WTC11 (cell line): ENCODE data around the gene DIDO1. TPM values are rescaled to one million over a fixed set of nuclear protein-coding genes. Genes with fewer than 3 reads are reported as not detected.

Experiments
- ATAC-seq: fragments of 200-7000 bp; cut with Tn5 transposase; 2 replicates; pipeline ENCODE4 v1.10.0; 2021; ENCODE audit warnings: mild to moderate bottlenecking, moderate library complexity
- CTCF ChIA-PET: fragments of 300-600 bp; sonication (Branson Sonifier 250); formaldehyde crosslinking; loops from one replicate; lab custom pipeline; 2021; ENCODE audit warnings: antibody characterized with exemption; lab: Charles Lee
- POLR2A ChIA-PET: fragments of 350-600 bp; sonication (Branson Sonifier 250); formaldehyde crosslinking; loops from one replicate; lab custom pipeline; 2021; ENCODE audit warnings: antibody characterized with exemption; lab: Charles Lee
- DNase-seq: peaks from one replicate; pipeline ENCODE4 v3.0.0; 2021; ENCODE audit warnings: low spot score
- H3K27ac Mint-ChIP-seq: 2 replicates; pipeline ENCODE4 v1.8.0; 2021; ENCODE audit warnings: mixed read lengths
- H3K27me3 Mint-ChIP-seq: 2 replicates; pipeline ENCODE4 v1.8.0; 2021; ENCODE audit warnings: low read depth, mild to moderate bottlenecking, moderate library complexity, mixed read lengths
- H3K36me3 Mint-ChIP-seq: 2 replicates; pipeline ENCODE4 v1.8.0; 2021; ENCODE audit warnings: mixed read lengths
- H3K4me1 Mint-ChIP-seq: 2 replicates; pipeline ENCODE4 v1.8.0; 2022; ENCODE audit warnings: mixed read lengths
- H3K4me3 Mint-ChIP-seq: 2 replicates; pipeline ENCODE4 v1.8.0; 2021; ENCODE audit warnings: mild to moderate bottlenecking, moderate library complexity, mixed read lengths
- H3K9me3 Mint-ChIP-seq: 2 replicates; pipeline ENCODE4 v1.8.0; 2021; ENCODE audit warnings: mixed read lengths
- AFF4 ChIP-seq: sonication (generic); formaldehyde crosslinking; IDR thresholded peaks from 2 replicates; pipeline ENCODE4 v1.8.1; 2023; ENCODE audit warnings: mild to moderate bottlenecking, missing genetic modification reagents, borderline replicate concordance
- ARID4B ChIP-seq: sonication (generic); formaldehyde crosslinking; IDR thresholded peaks from 2 replicates; pipeline ENCODE4 v1.8.0; 2023; ENCODE audit warnings: missing genetic modification reagents, mild to moderate bottlenecking, borderline replicate concordance
- CREB1 ChIP-seq: sonication (generic); formaldehyde crosslinking; IDR thresholded peaks from 2 replicates; pipeline ENCODE4 v1.8.0; 2023; ENCODE audit warnings: mild to moderate bottlenecking, missing genetic modification reagents
- ELF4 ChIP-seq: sonication (generic); formaldehyde crosslinking; IDR thresholded peaks from 2 replicates; pipeline ENCODE4 v1.8.1; 2022; ENCODE audit warnings: low read depth, mild to moderate bottlenecking, moderate library complexity, missing genetic modification reagents
- EMX1 ChIP-seq: fragments of 250-450 bp; sonication (Bioruptor Pico); IDR thresholded peaks from 2 replicates; pipeline ENCODE4 v1.8.0; 2021; ENCODE audit warnings: mild to moderate bottlenecking
- ETV6 ChIP-seq: sonication (generic); formaldehyde crosslinking; IDR thresholded peaks from 2 replicates; pipeline ENCODE4 v1.8.1; 2022; ENCODE audit warnings: mild to moderate bottlenecking, missing genetic modification reagents
- GABPB1 ChIP-seq: sonication (generic); formaldehyde crosslinking; IDR thresholded peaks from 2 replicates; pipeline ENCODE4 v1.8.1; 2023; ENCODE audit warnings: mild to moderate bottlenecking, missing genetic modification reagents
- GRHL2 ChIP-seq: fragments of 250-450 bp; sonication (Bioruptor Pico); IDR thresholded peaks from 2 replicates; pipeline ENCODE4 v1.8.0; 2022; ENCODE audit warnings: mild to moderate bottlenecking, moderate library complexity; ENCODE audit not compliant: insufficient replicate concordance, severe bottlenecking
- IRF1 ChIP-seq: sonication (generic); formaldehyde crosslinking; IDR thresholded peaks from 2 replicates; pipeline ENCODE4 v1.8.0; 2023; ENCODE audit warnings: missing genetic modification reagents
- KAT7 ChIP-seq: sonication (generic); formaldehyde crosslinking; IDR thresholded peaks from 2 replicates; pipeline ENCODE4 v1.8.1; 2023; ENCODE audit warnings: missing genetic modification reagents, mild to moderate bottlenecking, borderline replicate concordance
- MXD4 ChIP-seq: fragments of 250-450 bp; sonication (Bioruptor Pico); IDR thresholded peaks from 2 replicates; pipeline ENCODE4 v1.8.0; 2021; ENCODE audit warnings: mild to moderate bottlenecking, moderate library complexity, borderline replicate concordance
- MYBL2 ChIP-seq: sonication (generic); formaldehyde crosslinking; IDR thresholded peaks from 2 replicates; pipeline ENCODE4 v1.8.1; 2023; ENCODE audit warnings: mild to moderate bottlenecking, moderate library complexity, missing genetic modification reagents
- NFE2L1 ChIP-seq: sonication (generic); formaldehyde crosslinking; IDR thresholded peaks from 2 replicates; pipeline ENCODE4 v1.8.1; 2023; ENCODE audit warnings: missing genetic modification reagents
- NFYB ChIP-seq: sonication (generic); formaldehyde crosslinking; conservative IDR thresholded peaks from 2 replicates; pipeline ENCODE4 v1.8.0; 2022; ENCODE audit warnings: low read depth, missing genetic modification reagents
- NR2C2 ChIP-seq: sonication (generic); formaldehyde crosslinking; IDR thresholded peaks from 2 replicates; pipeline ENCODE4 v1.8.0; 2022; ENCODE audit warnings: mild to moderate bottlenecking, missing genetic modification reagents
- PRDM15 ChIP-seq: sonication (generic); formaldehyde crosslinking; IDR thresholded peaks from 2 replicates; pipeline ENCODE4 v1.8.0; 2022; ENCODE audit warnings: missing genetic modification reagents
- USF2 ChIP-seq: sonication (generic); formaldehyde crosslinking; IDR thresholded peaks from 2 replicates; pipeline ENCODE4 v1.8.1; 2023; ENCODE audit warnings: mild to moderate bottlenecking, missing genetic modification reagents, moderate library complexity
- ZNF121 ChIP-seq: sonication (generic); formaldehyde crosslinking; IDR thresholded peaks from 2 replicates; pipeline ENCODE4 v1.8.0; 2023; ENCODE audit warnings: missing genetic modification reagents
- ZSCAN18 ChIP-seq: fragments of 250-450 bp; sonication (Bioruptor Pico); IDR thresholded peaks from 2 replicates; pipeline ENCODE4 v2.1.2; 2022; ENCODE audit warnings: mild to moderate bottlenecking, moderate library complexity
- total RNA-seq: library from RNA; stranded (reverse); gene quantifications from 3 replicates; pipeline ENCODE4 v1.2.3, GENCODE V29; 2021
- TF ChIP-seq, protein P1 (sequence below): fragments of 200-600 bp; IDR thresholded peaks from 2 replicates; pipeline ENCODE4 v1.8.0; 2022; ENCODE audit warnings: antibody characterized with exemption

DIDO1 gene
- total RNA-seq, 1 experiment from 2014 or later: 87.3 TPM

DNA sequence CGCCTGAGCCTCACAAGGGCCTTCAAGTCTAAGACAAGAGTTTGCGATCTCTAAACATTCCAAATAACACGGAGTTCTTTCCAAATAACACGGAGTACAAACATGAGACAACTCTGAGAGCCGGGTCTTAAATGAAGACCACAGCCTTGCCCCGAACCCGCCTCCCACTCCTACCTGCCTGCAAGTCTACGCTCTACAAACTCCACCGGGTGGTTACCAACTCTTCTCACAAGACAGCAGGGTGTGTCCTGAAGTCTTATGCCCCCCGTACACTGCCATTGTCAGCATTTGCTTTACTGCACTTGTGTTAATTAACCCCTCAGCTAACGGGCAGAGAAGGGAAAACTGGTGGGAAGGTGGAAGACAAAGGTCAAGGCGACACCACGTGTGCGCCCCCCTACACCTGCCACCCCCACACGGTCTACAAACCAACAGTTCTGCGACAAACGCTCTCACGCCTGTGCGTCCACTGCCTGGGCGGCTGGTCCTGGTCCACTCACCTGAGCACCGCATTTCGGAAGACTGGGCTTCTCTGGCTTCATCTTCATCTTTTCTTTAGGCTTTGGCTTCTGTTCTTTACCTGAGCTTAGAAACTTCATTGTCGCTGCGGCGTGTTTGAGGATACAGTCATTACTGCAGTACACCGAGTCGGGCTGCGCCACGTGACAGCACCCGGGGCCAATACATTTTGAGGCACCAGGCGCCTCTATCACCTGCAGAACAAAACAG, 19.5 kb downstream of the DIDO1 start:
- H3K27me3 Mint-ChIP-seq: no peaks in the 10 kb centered on the region
- H3K9me3 Mint-ChIP-seq: no peaks in the 10 kb centered on the region
- peaks cover 8% of the 10 kb centered on the region for H3K4me1 Mint-ChIP-seq
- no peak overlapping the region for H3K4me3 Mint-ChIP-seq
- CTCF ChIA-PET: interaction anchor here (0.6 to 1.9 kb wide), 20 partner anchors 9 to 129 kb away, joined by 3 to 24 read pairs (median 6); partner anchors contain the start of genes BHLHE23, DIDO1, GID8 and TCFL5
- peaks cover 97% of the 10 kb centered on the region for H3K36me3 Mint-ChIP-seq
- DNase-seq: no peak
- POLR2A ChIA-PET: interaction anchor here (0.6 to 1.5 kb wide), 2 partner anchors 31 to 34 kb away, joined by 6 to 7 read pairs; partner anchors contain the start of gene GID8
- no peak for ATAC-seq
- TF ChIP-seq CREB1 (CRISPR knock-in tag): no peak
- no peak for TF ChIP-seq EMX1 (CRISPR knock-in tag)
- no peak for TF ChIP-seq NFYB (CRISPR knock-in tag)
- no peak for TF ChIP-seq IRF1 (CRISPR knock-in tag)
- TF ChIP-seq ETV6 (CRISPR knock-in tag): no peak
- no peak for TF ChIP-seq NFE2L1 (CRISPR knock-in tag)
- no peak for TF ChIP-seq ELF4 (CRISPR knock-in tag)
- no peak for TF ChIP-seq ZNF121 (CRISPR knock-in tag)
- TF ChIP-seq USF2: no peak
- no peak for TF ChIP-seq MXD4 (CRISPR knock-in tag)
- TF ChIP-seq ZSCAN18 (CRISPR knock-in tag): no peak
- TF ChIP-seq GRHL2 (CRISPR knock-in tag): no peak
- TF ChIP-seq KAT7 (CRISPR knock-in tag): no peak
- no peak for TF ChIP-seq AFF4
- no peak for TF ChIP-seq ARID4B
- no peak for TF ChIP-seq PRDM15 (CRISPR knock-in tag)
- TF ChIP-seq, protein P1, sequence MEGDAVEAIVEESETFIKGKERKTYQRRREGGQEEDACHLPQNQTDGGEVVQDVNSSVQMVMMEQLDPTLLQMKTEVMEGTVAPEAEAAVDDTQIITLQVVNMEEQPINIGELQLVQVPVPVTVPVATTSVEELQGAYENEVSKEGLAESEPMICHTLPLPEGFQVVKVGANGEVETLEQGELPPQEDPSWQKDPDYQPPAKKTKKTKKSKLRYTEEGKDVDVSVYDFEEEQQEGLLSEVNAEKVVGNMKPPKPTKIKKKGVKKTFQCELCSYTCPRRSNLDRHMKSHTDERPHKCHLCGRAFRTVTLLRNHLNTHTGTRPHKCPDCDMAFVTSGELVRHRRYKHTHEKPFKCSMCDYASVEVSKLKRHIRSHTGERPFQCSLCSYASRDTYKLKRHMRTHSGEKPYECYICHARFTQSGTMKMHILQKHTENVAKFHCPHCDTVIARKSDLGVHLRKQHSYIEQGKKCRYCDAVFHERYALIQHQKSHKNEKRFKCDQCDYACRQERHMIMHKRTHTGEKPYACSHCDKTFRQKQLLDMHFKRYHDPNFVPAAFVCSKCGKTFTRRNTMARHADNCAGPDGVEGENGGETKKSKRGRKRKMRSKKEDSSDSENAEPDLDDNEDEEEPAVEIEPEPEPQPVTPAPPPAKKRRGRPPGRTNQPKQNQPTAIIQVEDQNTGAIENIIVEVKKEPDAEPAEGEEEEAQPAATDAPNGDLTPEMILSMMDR: no peak
- no peak for TF ChIP-seq MYBL2
- no peak for TF ChIP-seq GABPB1 (CRISPR knock-in tag)
- no peak for TF ChIP-seq NR2C2
- no peak overlapping the region for H3K27ac Mint-ChIP-seq
